Sciatic nerve (tissue), 2 donors: ENCODE results near the gene LDLRAD1. TPM values are rescaled to one million over a fixed set of nuclear protein-coding genes. Genes with fewer than 3 reads are reported as not detected.
"Not testable (repeated sequence)": the region's sequence is repeated elsewhere in the genome, so short reads cannot be mapped to it uniquely, and the experiment has no call there.

ENCODE experiments used
- ATAC-seq: fragments of 200-7000 bp; cut with Tn5 transposase; one replicate; pipeline ENCODE4 v1.9.1; 2020; ENCODE audit warnings: mild to moderate bottlenecking, moderate library complexity
- DNase-seq: peaks from one replicate; pipeline ENCODE4 v3.0.0-alpha.2; 2020; ENCODE audit warnings: low spot score
- intact Hi-C: fragments of 100-400 bp; cut with DNase I; formaldehyde crosslinking; loops from one replicate; pipeline ENCODE4 v1.14.2; 2022
- total RNA-seq: library from RNA; stranded (reverse); fragmentation: NEBNext Ultra II Directional; extraction: Animal tissue kit (Norgen Biotek cat#: 25700); gene quantifications from one replicate; pipeline ENCODE4 v1.2.1, GENCODE V29; 2021
- donor health status: DM: no; HTN: no; CAD: no.
- donor health status: DM: no; HTN: no; CAD: no.

LDLRAD1 gene
- total RNA-seq, 1 donor from 2014 or later, result not detected

DNA sequence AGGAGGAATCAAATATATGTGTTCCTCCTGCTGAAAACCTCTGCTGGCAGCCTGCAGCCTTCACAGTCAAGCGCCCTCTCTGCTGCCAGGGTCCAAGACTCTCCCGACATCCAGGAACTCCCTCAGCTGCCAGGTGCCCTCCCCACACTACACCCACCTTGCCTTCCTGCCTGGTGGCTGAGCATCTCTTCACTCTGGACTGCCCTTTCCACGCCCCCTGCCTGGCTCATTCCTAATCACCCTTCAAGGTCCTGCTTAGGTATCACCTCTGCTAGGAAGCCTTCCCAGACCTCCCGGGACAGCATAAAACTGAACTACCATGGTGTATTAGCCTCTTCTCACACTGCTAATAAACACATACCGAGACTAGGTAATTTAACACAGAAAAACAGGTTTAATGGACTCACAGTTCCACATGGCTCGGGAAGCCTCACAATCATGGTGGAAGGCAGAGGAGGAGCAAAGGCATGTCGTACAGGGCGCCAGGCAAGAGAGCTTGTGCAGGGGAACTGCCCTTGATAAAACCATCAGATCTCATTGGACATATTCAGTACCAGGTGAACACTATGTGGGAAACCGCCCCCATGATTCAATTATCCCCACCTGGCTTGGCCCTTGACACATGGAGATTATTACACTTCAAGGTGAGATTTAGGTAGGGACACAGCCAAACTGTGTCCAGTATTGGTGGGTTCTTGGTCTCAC is 15.3 kb downstream of the LDLRAD1 start:
- DNase-seq (no peak), ATAC-seq (no peak)
- intact Hi-C loops, result no loop called here

DNA sequence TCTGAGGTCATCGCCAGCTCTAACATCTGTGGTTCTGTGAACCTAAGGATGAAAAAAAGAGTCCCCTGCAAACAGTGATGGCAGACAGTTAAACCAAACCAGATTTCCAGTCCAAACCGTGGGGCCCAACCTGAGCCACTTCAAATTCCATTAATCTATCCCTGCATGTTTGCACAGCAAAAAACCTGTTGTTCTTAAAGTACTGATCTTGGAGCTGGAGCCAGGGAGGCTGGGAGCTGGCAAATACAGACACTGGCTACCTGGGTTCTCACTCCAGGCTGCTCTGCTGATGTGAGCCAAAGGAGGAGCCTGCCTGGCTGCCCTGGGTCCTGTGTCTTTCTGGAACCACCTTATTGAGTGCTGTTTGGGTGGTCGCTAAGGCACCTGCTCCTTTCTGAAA is 16.4 kb downstream of the LDLRAD1 start:
- intact Hi-C loops, result no loop called here
- DNase-seq (no peak), ATAC-seq (no peak)

DNA sequence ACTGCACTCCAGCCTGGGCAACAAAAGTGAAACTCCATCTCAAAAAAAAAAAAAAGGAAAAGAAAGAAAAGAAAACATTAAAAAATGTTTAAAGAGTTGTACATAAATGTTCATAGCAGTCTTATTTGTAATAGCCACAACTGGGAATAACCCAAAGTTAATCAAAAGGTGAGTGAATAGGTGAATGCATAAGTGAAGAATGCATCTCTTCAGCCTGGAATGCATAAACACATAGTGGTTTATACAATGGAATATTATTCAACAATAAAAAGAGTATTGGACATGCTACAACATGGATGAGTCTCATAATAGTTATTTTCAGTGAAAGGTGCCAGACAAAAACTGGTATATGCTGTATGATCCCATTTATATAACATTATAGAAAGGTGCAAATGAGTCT is 18.1 kb downstream of the LDLRAD1 start:
- intact Hi-C loops, result no loop called here
- no peak for ATAC-seq

DNA sequence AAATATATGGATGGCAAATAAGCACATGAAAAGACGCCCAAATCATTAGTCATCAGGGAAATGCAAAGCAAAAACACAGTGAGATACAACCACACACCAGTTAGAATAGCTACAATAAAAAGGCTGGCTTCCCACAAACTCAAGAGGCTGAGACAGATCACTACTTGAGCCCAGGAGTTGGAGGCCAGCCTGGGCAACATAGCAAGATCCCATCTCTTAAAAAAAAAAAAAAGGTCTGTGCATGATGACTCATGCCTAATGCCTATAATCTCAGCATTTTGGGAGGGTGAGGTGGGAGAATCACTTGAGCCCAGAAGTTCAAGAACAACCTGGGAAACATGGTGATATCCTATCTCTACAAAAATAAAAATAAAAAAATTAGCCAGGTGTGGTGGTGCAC is 19.8 kb downstream of the LDLRAD1 start:
- intact Hi-C loops, result no loop called here
- no peak for ATAC-seq
- no peak for DNase-seq

More for the DNA sequence above, 18.1 kb downstream of the LDLRAD1 start:
- no peak for DNase-seq

DNA sequence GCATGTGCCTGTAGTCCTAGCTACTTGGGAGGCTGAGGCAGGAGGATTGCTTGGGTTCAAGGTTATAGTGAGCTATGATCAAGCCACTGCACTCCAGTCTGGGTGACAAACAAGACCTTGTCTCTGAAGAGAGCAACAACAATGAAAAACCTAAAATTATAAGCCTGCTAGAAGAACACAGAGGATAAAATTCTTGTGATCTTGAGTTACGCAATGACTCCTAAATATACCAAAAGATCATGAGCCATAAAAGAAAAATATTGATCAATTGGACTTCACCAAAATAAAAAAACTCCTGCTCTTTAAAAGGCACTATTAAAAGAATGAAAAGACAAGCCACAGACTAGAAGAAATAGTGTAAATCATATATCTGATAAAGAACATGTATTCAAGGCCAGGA is 22.3 kb downstream of the LDLRAD1 start:
- intact Hi-C loops, result no loop called here
- no peak for ATAC-seq
- DNase-seq, result no peak

DNA sequence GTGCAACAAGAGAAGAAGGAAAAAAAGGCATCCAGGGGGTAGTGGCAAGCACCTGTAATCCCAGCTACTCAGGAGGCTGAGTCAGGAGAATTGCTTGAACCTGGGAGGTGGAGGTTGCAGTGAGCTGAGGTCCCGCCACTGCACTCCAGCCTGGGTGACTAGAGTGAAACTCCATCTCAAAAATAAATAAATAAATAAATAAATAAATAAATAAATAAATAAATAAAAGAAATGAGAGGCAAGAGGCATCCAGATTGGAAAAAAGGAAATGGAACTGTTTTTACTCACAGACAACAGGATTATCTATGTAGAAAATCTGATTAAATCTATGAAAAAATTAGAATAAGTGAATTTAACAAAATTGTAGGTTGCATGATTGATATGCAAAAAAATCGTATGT is 23.5 kb downstream of the LDLRAD1 start:
- ATAC-seq, DNase-seq, intact Hi-C loops: not testable (repeated sequence)

DNA sequence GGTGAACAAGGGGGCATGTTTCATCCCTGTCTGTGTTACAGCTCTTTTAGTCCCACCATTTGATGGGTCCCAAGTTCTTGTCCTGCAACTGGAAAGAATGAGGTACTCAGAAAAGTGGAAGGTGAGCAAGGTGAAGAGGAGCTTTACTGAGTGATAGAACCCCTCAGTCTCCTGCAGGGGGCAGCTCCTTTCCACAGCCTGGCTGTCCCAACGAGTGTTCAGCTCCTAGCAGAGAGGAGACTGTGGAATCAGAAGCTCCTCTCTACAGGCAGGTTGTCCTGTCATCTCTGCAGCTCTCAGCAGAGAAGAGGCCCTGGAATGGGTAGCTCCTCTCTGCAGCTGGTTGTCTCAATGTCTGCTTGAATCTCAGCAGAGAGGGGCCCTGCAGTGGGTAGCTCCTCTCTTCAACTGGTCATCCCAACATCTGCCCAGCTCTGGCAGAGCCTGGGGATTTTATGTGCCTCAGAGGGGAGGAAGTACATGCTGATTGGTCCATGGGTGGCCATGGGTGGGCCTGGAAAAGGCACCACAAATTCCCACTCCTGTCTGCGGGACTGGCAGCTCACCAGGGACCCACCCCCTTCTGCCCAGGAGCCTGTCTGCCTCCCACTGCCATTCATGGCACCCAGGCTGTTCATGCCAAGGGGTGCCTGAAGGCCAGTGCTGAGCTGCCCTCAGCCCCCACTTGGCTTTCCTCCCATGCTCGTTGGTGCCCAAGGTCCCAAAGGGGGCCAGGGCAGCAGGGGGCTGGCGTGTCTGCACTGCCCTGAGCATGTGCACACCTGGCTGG is 25.7 kb downstream of the LDLRAD1 start:
- intact Hi-C loops, result no loop called here
- ATAC-seq (no peak), DNase-seq (no peak)

DNA sequence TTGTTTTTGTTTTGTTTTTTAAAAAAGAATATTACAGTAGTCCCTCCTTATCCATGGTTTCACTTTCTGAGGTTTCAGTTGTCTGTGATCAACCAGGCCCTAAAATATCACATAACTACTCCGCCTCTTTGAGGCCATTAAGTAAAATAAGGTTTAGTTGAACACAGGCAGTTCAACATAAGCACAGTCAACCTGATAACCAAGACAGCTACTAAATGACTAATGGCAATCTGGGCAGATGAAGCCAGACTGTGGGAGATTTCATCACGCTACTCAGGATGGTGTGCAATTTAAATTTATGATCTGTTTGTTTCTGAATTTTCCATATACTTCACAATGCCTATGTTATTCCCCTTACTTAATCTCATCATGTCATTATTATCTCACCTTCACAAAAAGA is 30.1 kb downstream of the LDLRAD1 start:
- DNase-seq (no peak), ATAC-seq (no peak)
- intact Hi-C loops, result no loop called here

DNA sequence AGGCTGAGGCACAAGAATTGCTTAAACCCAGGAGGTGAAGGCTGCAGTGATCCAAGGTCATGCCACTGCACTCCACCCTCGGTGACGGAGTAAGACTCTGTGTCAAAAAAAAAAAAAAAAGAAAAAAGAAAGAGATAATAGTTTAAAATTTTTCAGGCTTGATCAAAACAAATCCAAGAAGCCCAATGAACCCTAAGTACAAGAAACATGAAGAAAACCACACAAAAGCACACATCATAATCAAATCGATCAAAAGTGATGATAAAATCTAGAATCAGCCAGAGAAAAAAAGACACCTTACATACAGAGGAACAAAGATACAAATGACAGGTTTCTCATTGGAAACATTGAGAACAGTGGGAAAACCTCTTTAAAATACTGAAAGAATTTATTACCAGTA is 31.5 kb downstream of the LDLRAD1 start:
- intact Hi-C loops, result no loop called here

DNA sequence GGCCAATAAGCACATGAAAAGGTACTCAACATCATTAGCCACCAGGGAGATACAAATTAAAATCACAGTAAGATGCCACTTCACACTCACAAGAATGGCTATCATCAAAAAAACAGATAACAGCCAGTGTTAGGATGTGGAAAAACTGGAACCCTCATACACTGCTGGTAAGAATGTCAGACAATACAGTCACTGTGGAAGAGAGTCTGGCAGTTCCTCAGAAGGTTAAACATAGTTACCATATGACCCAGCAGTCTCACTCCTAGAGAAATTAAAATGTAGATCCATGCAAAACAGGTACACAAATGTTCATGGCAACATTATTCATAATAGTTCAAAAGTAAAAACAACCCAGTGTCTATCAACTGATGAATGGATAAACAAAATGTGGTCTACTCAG is 33.3 kb downstream of the LDLRAD1 start:
- intact Hi-C loops, result no loop called here

More for the DNA sequence above, 31.5 kb downstream of the LDLRAD1 start:
- DNase-seq (no peak), ATAC-seq (no peak)

DNA sequence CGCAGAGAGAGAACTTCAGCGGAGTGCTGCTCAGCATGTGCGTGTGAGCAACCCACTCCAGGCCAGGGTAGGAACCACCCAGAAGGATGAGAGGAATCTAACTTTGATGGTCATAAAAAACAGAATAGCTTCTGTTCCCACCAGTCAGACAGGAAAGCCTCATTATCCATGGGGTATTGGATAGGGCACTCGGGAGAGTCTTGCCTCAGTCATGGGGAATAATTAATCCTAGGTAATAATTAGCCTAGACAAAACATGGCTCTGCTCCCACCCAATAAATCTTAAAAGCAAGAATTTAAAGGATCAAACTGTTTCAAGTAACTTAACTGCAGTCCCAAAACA is 35.3 kb downstream of the LDLRAD1 start:
- ATAC-seq, result no peak
- no peak for DNase-seq
- intact Hi-C loops, result no loop called here

More for the DNA sequence above, 33.3 kb downstream of the LDLRAD1 start:
- ATAC-seq (no peak), DNase-seq (no peak)

DNA sequence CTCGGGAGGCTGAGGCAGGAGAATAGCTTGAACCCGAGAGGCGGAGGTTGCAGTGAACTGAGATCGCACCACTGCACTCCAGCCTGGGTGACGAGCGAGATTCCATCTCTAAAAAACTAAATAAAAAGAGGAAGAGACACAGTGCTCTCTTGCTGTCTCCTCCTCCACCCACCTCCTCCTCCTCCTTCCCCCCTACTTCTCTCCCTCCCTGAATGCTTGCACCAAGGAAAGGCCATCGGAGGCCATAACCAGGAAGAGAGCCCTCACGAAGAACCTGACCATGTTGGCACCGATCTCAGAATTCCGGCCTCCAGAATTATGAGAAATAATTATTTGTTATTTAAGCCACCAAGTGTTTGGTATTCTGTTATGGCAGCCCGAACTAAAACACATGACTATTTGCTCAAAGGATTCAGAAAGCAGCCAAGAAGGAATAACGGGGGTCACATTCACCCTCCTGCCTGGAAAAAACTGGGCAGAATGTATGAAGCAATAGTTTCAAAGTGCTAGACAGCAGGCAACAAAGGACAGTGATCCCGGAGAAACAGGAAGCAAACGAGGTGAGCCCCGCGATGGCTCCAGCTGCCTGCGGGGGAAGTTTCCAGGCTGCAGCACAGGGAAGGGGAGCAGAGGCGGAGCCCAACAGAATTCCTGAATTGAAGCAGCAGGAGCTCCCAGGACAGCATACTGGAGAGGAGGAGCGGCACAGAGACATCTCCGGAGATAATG is 35.8 kb downstream of the LDLRAD1 start:
- intact Hi-C loops, result no loop called here
- ATAC-seq, result peak; percentile 78
- DNase-seq, result no peak

DNA sequence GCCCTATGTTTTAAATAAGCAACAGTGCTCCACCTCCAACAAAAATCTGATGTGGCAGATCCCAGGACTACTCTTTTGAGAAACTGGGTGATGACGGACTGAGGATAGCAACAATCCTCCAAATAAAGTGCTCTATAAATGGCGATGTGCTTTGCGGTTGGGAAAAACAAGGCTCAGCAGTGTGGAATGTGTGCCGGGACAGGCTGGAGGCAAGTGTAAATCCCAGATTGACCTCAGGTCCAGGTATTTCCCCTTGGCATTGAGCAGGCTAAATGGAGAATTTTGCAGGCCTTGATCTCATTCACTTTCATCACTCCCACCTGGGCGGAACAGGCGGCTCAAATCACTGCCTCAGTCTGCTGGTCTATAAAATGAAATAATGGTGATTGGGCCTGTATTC is 36.8 kb downstream of the LDLRAD1 start:
- no peak for DNase-seq
- ATAC-seq, result no peak
- intact Hi-C loops, result no loop called here

DNA sequence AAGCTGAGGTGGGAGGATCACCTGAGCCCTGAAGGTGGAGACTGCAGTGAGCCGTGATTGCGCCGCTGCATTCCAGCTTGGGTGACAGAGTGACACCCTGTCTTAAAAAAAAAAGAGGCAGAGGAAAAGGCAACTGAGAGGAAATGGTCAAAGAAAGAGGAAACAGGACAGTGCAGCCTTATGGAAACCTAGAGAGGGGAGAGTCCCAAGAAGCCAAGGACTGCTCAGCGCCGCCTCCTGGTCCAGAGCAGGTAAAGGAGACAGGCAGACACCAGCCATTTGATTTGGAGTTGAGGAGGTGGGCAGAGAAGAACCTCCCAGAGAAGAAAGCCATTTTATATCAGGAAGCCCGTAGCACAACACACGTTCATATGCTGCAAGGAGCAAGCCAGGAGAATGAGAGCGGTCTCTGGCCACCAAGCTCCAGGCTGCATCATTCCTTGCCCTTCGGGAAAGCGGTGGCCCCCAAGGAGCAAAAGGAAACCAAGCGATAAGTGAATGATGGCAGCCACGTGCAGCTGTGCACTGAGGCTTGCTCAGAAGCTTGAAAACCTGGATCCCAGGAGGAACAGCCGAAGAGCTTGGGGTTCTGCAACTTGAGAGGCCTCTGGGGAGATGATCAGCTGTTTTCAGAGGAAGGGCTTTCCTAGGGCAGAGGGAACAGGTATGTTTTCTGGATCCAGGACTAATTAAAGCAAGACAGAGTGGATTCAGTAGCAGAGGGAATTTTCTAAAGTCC is 38.1 kb downstream of the LDLRAD1 start:
- DNase-seq, result no peak
- no peak for ATAC-seq

DNA sequence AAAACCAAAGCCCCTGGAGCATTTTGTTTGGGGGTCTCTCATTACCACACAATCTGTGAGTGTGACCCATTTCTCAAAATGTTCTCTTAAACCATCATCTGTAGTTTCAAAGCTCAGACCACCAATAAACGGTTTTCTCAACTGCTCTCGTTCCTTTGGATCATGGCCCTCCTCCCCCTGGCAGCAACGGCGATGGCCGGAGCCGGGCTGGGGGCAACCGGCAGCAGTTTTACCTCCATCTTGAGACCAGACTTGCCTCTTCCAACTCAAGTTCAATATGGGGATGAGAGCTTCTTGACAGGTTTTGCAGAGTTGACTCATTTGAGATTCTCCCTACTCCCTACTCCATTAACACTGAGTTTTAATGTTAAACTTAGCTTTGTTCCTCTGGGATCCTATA is 42.1 kb downstream of the LDLRAD1 start:
- ATAC-seq, result no peak
- intact Hi-C loops, result no loop called here
- DNase-seq, result no peak

More for the DNA sequence above, 38.1 kb downstream of the LDLRAD1 start:
- intact Hi-C loops, result no loop called here

DNA sequence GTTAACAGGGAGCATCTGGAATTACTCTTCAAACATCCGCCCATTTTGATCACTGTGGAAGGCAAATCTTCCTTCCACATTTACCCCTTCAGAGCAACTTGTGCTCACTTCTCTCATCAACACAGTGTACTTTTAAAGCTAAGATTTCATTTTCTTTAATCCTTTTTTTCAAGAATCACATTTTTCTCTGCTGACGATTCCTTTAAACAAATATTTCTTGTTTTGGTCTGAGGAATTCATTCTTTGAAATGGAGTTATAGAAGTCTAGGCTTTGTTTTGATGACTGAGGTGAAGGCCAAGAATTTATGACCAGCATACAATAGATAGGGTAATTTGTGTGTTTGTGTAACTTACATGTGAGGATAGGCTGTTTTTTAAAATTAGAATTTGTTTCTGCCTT is 46.3 kb downstream of the LDLRAD1 start:
- intact Hi-C loops, result no loop called here
- ATAC-seq, result no peak

DNA sequence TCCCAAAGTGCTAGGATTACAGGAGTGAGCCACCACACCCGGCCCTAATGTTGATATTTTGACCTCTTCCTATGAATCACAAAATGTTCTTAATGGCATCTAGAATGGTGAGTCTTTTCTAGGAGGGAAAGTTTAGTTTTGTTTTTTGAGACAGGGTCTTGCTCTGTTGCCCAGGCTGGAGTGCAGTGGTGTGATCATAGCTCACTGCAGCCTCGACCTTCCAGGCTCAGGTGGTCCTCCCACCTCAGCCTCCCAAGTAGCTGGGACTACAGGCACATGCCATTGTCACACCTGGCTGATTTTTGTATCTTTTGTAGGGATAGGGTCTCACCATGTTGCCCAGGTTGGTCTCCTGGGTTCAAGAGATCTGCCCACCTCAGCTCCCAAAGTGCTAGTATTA is 48.7 kb downstream of the LDLRAD1 start:
- DNase-seq, ATAC-seq, intact Hi-C loops: not testable (repeated sequence)

More for the DNA sequence above, 46.3 kb downstream of the LDLRAD1 start:
- no peak for DNase-seq

DNA sequence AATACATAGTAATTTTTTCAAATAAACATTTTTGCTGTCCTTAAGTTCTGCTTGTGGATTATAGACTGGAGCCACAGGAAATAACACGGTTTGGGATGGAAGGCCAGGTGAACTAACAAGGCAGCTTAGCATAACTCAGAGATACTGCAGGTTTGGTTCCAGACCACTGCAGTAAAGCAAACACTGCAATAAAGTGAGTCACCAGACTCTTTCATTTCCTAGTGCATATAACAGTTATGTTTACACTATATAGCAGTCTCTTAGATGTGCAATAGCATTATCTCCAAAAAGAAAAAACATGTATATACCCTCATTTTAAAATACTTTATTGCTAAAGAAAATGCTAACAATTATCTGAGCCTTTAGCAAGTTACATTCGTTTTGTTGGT is 49.9 kb downstream of the LDLRAD1 start:
- DNase-seq, result no peak
- intact Hi-C loops, result no loop called here

DNA sequence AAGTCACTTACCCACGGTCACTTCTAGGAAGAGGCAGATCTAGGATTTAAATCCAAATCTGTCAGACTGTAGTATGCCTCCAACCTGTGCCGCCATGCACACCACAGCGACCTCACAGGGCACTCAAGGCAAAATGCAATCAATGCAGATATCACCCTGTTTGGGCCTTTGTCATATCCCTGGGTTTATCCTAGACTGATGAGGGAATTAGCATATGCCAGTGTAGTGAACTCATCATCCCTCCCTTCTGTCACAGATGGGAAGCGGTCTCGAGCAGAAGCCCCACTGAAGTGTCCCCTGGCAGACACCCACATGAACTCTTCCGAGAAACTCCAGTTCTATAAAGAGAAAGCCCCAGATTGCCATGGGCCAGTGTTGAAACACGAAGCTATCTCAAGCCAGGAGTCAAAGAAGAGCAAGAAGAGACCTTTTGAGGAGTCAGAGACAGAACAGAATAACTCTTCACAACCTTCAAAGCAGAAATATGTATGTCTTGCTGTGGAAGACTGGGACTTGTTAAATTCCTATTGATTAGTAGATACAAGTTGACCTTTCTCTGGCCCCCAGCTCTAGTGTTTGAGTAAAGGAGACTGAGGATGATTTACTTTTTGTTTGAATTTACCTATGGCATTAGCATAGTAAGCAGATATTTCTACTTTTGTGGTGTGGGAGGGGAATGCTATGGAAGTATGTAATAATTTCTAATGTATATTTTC is 50.4 kb downstream of the LDLRAD1 start:
- DNase-seq, result no peak
- no peak for ATAC-seq
- intact Hi-C loops, result no loop called here

More for the DNA sequence above, 49.9 kb downstream of the LDLRAD1 start:
- ATAC-seq, result no peak
